ENCODE data around the gene RPAP3. TPM values are rescaled to one million over a fixed set of nuclear protein-coding genes. Genes with fewer than 3 reads are reported as not detected.

RPAP3 gene
- total and polyA plus RNA-seq, 4 donors, result 5.5 to 8.1 (median 8.0) TPM

GRCh38 chr12:47687636-47688035 is 18.2 kb downstream of the RPAP3 start:
- no peaks in the 10 kb centered on the region for H3K4me1 ChIP-seq (ENCODE audit: control insufficient read depth in 4 of 4, insufficient read depth in 4 of 4, low read length in 3 of 4)
- TF ChIP-seq REST (IDR thresholded peaks at IDR 0.05) (no peak), FOXA2 (IDR thresholded peaks at IDR 0.05) (no peak), ATF3 (IDR thresholded peaks at IDR 0.05) (no peak), HNF4A (conservative IDR thresholded peaks at IDR 0.05) (no peak), HNF4G (IDR thresholded peaks at IDR 0.05) (no peak), RXRA (IDR thresholded peaks at IDR 0.05) (no peak)
- WGBS, result 78% methylated on average over 3 of the region's 3 CpGs
- no peak overlapping the region for H3K4me3 ChIP-seq (ENCODE audit: low read depth in 1 of 3, low read length in 3 of 3)
- H3K9ac ChIP-seq (ENCODE audit: low read depth in 1 of 2, low read length in 2 of 2), result no peak overlapping the region
- H3K36me3 ChIP-seq (ENCODE audit: control insufficient read depth in 4 of 4, insufficient read depth in 3 of 4, low read depth in 1 of 4, low read length in 3 of 4), result peaks cover 2 to 8% (median 4%) of the 10 kb centered on the region in 4 donors
- DNase-seq (ENCODE audit: low spot score), result no peak
- no peak overlapping the region for H3K27ac ChIP-seq (ENCODE audit: low read depth in 1 of 2, low read length in 2 of 2)
- H3K27me3 ChIP-seq (ENCODE audit: control insufficient read depth in 4 of 4, insufficient read depth in 4 of 4, low read length in 3 of 4), result no peaks in the 10 kb centered on the region
- no peaks in the 10 kb centered on the region for H3K9me3 ChIP-seq (ENCODE audit: control insufficient read depth in 4 of 4, low read length in 3 of 4)

- TF ChIP-seq TAF1 (conservative IDR thresholded peaks at IDR 0.05), result no peak
- TF ChIP-seq ZBTB33 (IDR thresholded peaks at IDR 0.05), result no peak
- peak; percentile 70 for TF ChIP-seq CTCF (IDR thresholded peaks at IDR 0.05; ENCODE audit: low read depth, low read length, missing input control)
- TF ChIP-seq JUND (IDR thresholded peaks at IDR 0.05), result no peak
- no peak for TF ChIP-seq RXRA (IDR thresholded peaks at IDR 0.05)
- TF ChIP-seq GABPA (IDR thresholded peaks at IDR 0.05 in 1 of 2, conservative IDR thresholded peaks at IDR 0.05 in 1 of 2), result no peak
- TF ChIP-seq RAD21 (IDR thresholded peaks at IDR 0.05), result peak; percentile 89 to 90
- no peak for TF ChIP-seq HNF4G (IDR thresholded peaks at IDR 0.05)
- TF ChIP-seq, protein P1, sequence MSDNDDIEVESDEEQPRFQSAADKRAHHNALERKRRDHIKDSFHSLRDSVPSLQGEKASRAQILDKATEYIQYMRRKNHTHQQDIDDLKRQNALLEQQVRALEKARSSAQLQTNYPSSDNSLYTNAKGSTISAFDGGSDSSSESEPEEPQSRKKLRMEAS (IDR thresholded peaks at IDR 0.05), result no peak
- TF ChIP-seq REST (IDR thresholded peaks at IDR 0.05), result no peak
- TF ChIP-seq SP1 (IDR thresholded peaks at IDR 0.05), result no peak
- no peak for TF ChIP-seq NR2F2 (IDR thresholded peaks at IDR 0.05)
- no peak for TF ChIP-seq FOXA2 (IDR thresholded peaks at IDR 0.05)
- TF ChIP-seq ATF3 (IDR thresholded peaks at IDR 0.05), result no peak
- TF ChIP-seq YY1 (IDR thresholded peaks at IDR 0.05), result no peak
Measured at GRCh38 chr12:47686645-47687240, 19.1 kb downstream of the RPAP3 start.

More at GRCh38 chr12:47686645-47687240, 19.1 kb downstream of the RPAP3 start:
- H3K36me3 ChIP-seq (ENCODE audit: control insufficient read depth in 4 of 4, insufficient read depth in 3 of 4, low read depth in 1 of 4, low read length in 3 of 4), result peaks cover 0 to 5% (median 2%) of the 10 kb centered on the region in 4 donors
- H3K4me1 ChIP-seq (ENCODE audit: control insufficient read depth in 4 of 4, insufficient read depth in 4 of 4, low read length in 3 of 4), result no peaks in the 10 kb centered on the region
- no peaks in the 10 kb centered on the region for H3K27me3 ChIP-seq (ENCODE audit: control insufficient read depth in 4 of 4, insufficient read depth in 4 of 4, low read length in 3 of 4)
- H3K9me3 ChIP-seq (ENCODE audit: control insufficient read depth in 4 of 4, low read length in 3 of 4), result no peaks in the 10 kb centered on the region
- H3K27ac ChIP-seq (ENCODE audit: low read depth in 1 of 2, low read length in 2 of 2), result no peak overlapping the region
- H3K9ac ChIP-seq (ENCODE audit: low read depth in 1 of 2, low read length in 2 of 2), result no peak overlapping the region
- DNase-seq (ENCODE audit: low spot score), result no peak
- WGBS, result 79% methylated on average over 4 of the region's 4 CpGs
- no peak overlapping the region for H3K4me3 ChIP-seq (ENCODE audit: low read depth in 1 of 3, low read length in 3 of 3)
